Measurements from ENCODE around the gene CAMSAP2. TPM values are rescaled to one million over a fixed set of nuclear protein-coding genes. Genes with fewer than 3 reads are reported as not detected.

Gene CAMSAP2
- total RNA-seq, 1 experiment from 2014 or later = 25.0 TPM

DNA sequence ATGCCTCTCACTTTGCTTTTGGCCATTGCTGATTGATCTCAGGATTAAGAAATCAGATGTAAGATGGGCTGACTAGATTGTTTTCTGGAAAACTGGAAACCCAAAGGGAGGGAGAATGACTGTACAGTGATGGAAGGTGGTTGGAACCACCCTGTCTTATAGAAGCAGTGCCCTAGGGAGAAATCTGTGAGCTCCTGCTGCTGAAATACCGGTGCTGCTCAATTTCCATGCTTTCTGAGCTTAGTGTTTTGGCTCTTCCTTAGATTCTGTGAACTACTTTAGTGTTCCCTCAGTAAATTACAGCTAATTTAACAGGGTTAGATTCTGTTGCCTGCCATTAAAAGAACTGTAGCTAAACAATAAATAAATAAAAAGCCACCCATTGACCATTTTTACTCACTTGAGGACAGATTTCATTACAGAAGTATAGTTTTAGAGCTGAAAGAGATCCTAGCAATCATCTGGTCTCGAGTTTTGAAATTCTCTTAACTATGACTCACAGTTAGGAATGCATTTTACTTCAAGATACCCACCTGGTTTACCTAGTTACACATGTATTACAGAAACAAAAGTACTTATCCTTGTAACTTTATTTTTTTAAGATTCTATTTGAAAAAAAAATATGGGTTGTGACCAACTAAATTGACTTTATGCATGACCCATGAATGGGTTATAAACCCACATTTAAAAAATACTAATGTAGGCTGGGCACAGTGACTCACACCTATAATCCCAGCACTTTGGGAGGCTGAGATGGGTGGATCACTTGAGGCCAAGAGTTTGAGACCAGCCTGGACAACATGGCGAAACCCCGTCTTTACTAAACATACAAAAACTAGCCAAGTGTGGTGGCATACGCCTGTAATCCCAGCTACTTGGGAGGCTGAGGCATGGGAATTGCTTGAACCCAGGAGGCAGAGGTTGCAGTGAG, 33.2 kb downstream of the CAMSAP2 start:
- H3K4me2 ChIP-seq (ENCODE audit: low read length) = peak overlapping the region; percentile 39
- peak overlapping the region; percentile 36; the same call in 1 of the 2 replicates for H3K27ac ChIP-seq (ENCODE audit: low read depth, low read length)
- CTCF ChIA-PET = interaction anchor here (0.6 kb wide), 1 partner anchor 1021 kb away, joined by 3 read pairs; no protein-coding TSS in a partner anchor

More for the DNA sequence above, 33.2 kb downstream of the CAMSAP2 start:
- Histone ChIP-seq H3K4me1 (ENCODE audit: control insufficient read depth in 1 of 2, insufficient read depth in 2 of 2, low read length in 2 of 2) (peaks cover 12 to 28% of the 10 kb centered on the region in 2 experiments), H3K36me3 (ENCODE audit: control insufficient read depth in 1 of 2, insufficient read depth in 2 of 2, low read length in 2 of 2) (0 out of 4 replicates have a peak, but pooled peaks cover 0 to 7% of the 10 kb centered on the region in 2 experiments), H3K79me2 (ENCODE audit: insufficient read depth, low read length) (peaks cover 36% of the 10 kb centered on the region), H3K9me3 (ENCODE audit: control insufficient read depth in 1 of 2, insufficient read depth in 1 of 2, low read depth in 1 of 2, low read length in 2 of 2) (no peaks in the 10 kb centered on the region), H3K9ac (ENCODE audit: low read length) (no peak overlapping the region), H4K20me1 (ENCODE audit: insufficient read depth) (no peaks in the 10 kb centered on the region), H3K4me3 (replicated peaks in 1 of 2; ENCODE audit: low read depth in 1 of 2, low read length in 2 of 2) (0 out of 4 replicates have a peak overlapping the region, but pooled peaks of 1 of the 2 experiments have one; percentile 4), H3K9me2 (ENCODE audit: insufficient read depth) (no peaks in the 10 kb centered on the region), H2AFZ (ENCODE audit: low read depth, low read length, poor library complexity, severe bottlenecking) (no peak overlapping the region), H3K27me3 (ENCODE audit: insufficient read depth, low read length) (no peaks in the 10 kb centered on the region)
- ATAC-seq (peak; percentile 72), DNase-seq (ENCODE audit: low read depth, low spot score) (peak; percentile 32)
- BruUV-seq (replicated peaks) = no TSS peak
- intact Hi-C loops (cut with micrococcal nuclease) = no loop called here
- TF ChIP-seq EZH2phosphoT487 (IDR thresholded peaks at IDR 0.05; ENCODE audit: borderline replicate concordance) (no peak), EZH2 (IDR thresholded peaks at IDR 0.05) (no peak), ATF3 (IDR thresholded peaks at IDR 0.05) (no peak), TCF7L2 (IDR thresholded peaks at IDR 0.05; ENCODE audit: borderline replicate concordance, extremely low read depth, insufficient read depth, insufficient read length) (no peak), SP1 (IDR thresholded peaks at IDR 0.05; ENCODE audit: low read depth) (0 out of 2 replicates have a peak, but pooled peaks have one; percentile 21), FOSL1 (IDR thresholded peaks at IDR 0.05; ENCODE audit: low read depth) (peak; percentile 59; the same call in 1 of the 2 replicates), SRF (IDR thresholded peaks at IDR 0.05; ENCODE audit: low read depth) (peak; percentile 29; the same call in 1 of the 2 replicates), JUND (IDR thresholded peaks at IDR 0.05) (peak; percentile 51), YY1 (IDR thresholded peaks at IDR 0.05; ENCODE audit: extremely low read depth, insufficient replicate concordance, low read depth, low read length) (no peak), CEBPB (IDR thresholded peaks at IDR 0.05; ENCODE audit: low read depth) (peak; percentile 69; the same call in 1 of the 2 replicates), RAD21 (IDR thresholded peaks at IDR 0.05; ENCODE audit: low read depth) (no peak), EGR1 (IDR thresholded peaks at IDR 0.05; ENCODE audit: low read depth) (no peak; the same call in 1 of the 2 replicates), CBX3 (IDR thresholded peaks at IDR 0.05; ENCODE audit: low read depth) (peak; percentile 48; the same call in 1 of the 2 replicates), ZNF274 (IDR thresholded peaks at IDR 0.05; ENCODE audit: low read depth, low read length) (no peak), POLR2AphosphoS5 (IDR thresholded peaks at IDR 0.05; ENCODE audit: low read depth, low read length) (no peak), ZFX (IDR thresholded peaks at IDR 0.05) (no peak), ELF1 (IDR thresholded peaks at IDR 0.05; ENCODE audit: borderline replicate concordance, low read depth) (no peak), SIN3A (IDR thresholded peaks at IDR 0.05; ENCODE audit: low read depth) (no peak)
- TF ChIP-seq, protein P1, sequence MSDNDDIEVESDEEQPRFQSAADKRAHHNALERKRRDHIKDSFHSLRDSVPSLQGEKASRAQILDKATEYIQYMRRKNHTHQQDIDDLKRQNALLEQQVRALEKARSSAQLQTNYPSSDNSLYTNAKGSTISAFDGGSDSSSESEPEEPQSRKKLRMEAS (IDR thresholded peaks at IDR 0.05) = no peak
- TF ChIP-seq, protein P2, sequence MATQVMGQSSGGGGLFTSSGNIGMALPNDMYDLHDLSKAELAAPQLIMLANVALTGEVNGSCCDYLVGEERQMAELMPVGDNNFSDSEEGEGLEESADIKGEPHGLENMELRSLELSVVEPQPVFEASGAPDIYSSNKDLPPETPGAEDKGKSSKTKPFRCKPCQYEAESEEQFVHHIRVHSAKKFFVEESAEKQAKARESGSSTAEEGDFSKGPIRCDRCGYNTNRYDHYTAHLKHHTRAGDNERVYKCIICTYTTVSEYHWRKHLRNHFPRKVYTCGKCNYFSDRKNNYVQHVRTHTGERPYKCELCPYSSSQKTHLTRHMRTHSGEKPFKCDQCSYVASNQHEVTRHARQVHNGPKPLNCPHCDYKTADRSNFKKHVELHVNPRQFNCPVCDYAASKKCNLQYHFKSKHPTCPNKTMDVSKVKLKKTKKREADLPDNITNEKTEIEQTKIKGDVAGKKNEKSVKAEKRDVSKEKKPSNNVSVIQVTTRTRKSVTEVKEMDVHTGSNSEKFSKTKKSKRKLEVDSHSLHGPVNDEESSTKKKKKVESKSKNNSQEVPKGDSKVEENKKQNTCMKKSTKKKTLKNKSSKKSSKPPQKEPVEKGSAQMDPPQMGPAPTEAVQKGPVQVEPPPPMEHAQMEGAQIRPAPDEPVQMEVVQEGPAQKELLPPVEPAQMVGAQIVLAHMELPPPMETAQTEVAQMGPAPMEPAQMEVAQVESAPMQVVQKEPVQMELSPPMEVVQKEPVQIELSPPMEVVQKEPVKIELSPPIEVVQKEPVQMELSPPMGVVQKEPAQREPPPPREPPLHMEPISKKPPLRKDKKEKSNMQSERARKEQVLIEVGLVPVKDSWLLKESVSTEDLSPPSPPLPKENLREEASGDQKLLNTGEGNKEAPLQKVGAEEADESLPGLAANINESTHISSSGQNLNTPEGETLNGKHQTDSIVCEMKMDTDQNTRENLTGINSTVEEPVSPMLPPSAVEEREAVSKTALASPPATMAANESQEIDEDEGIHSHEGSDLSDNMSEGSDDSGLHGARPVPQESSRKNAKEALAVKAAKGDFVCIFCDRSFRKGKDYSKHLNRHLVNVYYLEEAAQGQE (IDR thresholded peaks at IDR 0.05; ENCODE audit: low read depth) = no peak
- TF ChIP-seq, protein P3, sequence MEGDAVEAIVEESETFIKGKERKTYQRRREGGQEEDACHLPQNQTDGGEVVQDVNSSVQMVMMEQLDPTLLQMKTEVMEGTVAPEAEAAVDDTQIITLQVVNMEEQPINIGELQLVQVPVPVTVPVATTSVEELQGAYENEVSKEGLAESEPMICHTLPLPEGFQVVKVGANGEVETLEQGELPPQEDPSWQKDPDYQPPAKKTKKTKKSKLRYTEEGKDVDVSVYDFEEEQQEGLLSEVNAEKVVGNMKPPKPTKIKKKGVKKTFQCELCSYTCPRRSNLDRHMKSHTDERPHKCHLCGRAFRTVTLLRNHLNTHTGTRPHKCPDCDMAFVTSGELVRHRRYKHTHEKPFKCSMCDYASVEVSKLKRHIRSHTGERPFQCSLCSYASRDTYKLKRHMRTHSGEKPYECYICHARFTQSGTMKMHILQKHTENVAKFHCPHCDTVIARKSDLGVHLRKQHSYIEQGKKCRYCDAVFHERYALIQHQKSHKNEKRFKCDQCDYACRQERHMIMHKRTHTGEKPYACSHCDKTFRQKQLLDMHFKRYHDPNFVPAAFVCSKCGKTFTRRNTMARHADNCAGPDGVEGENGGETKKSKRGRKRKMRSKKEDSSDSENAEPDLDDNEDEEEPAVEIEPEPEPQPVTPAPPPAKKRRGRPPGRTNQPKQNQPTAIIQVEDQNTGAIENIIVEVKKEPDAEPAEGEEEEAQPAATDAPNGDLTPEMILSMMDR (IDR thresholded peaks at IDR 0.05 in 2 of 3, conservative IDR thresholded peaks at IDR 0.05 in 1 of 3; ENCODE audit: borderline replicate concordance in 1 of 3, insufficient read depth in 1 of 3, low read depth in 2 of 3, low read length in 2 of 3) = no peak
- RAD21 ChIA-PET (ENCODE audit: low non-redundant PET in 1 of 2, low total read pairs in 2 of 2, uncharacterized antibody in 2 of 2, unreplicated experiment in 2 of 2) = no interaction called here
- POLR2A ChIA-PET = no interaction called here
